Measurements from ENCODE around the gene AHCYL2. TPM values are rescaled to one million over a fixed set of nuclear protein-coding genes. Genes with fewer than 3 reads are reported as not detected.
A peak's percentile ranks its signal among the peaks of the same experiment; 100 is the strongest.
"Not testable (repeated sequence)": the region's sequence is repeated elsewhere in the genome, so short reads cannot be mapped to it uniquely, and the experiment has no call there.

AHCYL2 gene
- total RNA-seq, 6 experiments from 2014 or later = 6.8 to 12.4 (median 8.8) TPM

DNA sequence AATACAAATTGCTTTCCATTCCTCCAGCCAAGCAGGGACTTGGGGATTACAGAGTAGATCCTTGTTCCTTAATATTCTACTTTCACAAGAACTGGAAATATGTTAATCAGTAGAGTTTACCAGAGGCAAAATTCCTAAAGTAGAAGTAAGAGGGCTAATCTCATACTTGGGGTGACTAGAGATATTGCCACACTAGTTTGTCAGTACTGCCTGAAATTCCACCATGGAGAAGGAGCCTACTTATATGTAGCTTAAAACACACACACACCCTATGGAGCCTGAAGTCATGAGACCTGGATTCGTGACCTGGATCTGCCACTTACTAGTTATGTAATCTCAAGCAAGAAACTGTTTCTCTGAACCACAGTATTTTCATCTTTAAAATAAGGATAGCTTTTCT is 243.3 kb downstream of the AHCYL2 start:
- peak; percentile 55 for DNase-seq
- Mint-ChIP-seq H3K36me3 (ENCODE audit: low read depth) (no peaks in the 10 kb centered on the region), H3K9me3 (no peaks in the 10 kb centered on the region), H3K4me3 (no peak overlapping the region), H3K4me1 (ENCODE audit: low read depth) (peaks cover 27% of the 10 kb centered on the region), H3K27me3 (ENCODE audit: insufficient read depth) (no peaks in the 10 kb centered on the region), H3K27ac (peak overlapping the region; percentile 23; the same call in 1 of the 2 replicates)
- TF ChIP-seq, protein P1, sequence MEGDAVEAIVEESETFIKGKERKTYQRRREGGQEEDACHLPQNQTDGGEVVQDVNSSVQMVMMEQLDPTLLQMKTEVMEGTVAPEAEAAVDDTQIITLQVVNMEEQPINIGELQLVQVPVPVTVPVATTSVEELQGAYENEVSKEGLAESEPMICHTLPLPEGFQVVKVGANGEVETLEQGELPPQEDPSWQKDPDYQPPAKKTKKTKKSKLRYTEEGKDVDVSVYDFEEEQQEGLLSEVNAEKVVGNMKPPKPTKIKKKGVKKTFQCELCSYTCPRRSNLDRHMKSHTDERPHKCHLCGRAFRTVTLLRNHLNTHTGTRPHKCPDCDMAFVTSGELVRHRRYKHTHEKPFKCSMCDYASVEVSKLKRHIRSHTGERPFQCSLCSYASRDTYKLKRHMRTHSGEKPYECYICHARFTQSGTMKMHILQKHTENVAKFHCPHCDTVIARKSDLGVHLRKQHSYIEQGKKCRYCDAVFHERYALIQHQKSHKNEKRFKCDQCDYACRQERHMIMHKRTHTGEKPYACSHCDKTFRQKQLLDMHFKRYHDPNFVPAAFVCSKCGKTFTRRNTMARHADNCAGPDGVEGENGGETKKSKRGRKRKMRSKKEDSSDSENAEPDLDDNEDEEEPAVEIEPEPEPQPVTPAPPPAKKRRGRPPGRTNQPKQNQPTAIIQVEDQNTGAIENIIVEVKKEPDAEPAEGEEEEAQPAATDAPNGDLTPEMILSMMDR (IDR thresholded peaks at IDR 0.05) = no peak

DNA sequence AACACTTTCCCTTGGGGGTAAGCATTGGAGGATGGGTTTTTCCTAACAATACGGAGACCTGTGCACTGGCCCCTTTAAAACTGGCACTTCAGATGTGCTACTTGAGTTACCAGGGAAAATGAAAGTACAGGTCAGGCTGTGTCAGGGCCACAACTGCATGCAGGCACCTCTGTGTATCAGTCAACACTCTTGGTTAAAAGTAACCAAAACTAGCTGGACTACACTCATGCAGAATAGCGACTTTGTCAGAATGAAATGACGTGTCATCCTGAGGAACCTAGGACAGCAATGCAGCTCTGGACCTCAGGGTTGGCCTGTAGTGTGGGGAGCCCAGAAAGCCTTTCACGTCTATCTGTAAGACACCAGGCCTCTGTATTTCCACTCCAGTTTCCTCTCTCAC is 243.7 kb downstream of the AHCYL2 start:
- no peaks in the 10 kb centered on the region for H3K36me3 Mint-ChIP-seq (ENCODE audit: low read depth)
- H3K27ac Mint-ChIP-seq = no peak overlapping the region
- no peak overlapping the region for H3K4me3 Mint-ChIP-seq
- no peaks in the 10 kb centered on the region for H3K9me3 Mint-ChIP-seq
- no peak for DNase-seq
- H3K4me1 Mint-ChIP-seq (ENCODE audit: low read depth) = peaks cover 27% of the 10 kb centered on the region
- no peaks in the 10 kb centered on the region for H3K27me3 Mint-ChIP-seq (ENCODE audit: insufficient read depth)
- TF ChIP-seq, protein P1 (IDR thresholded peaks at IDR 0.05) = no peak

- Mint-ChIP-seq H3K36me3 (ENCODE audit: low read depth) (no peaks in the 10 kb centered on the region), H3K4me1 (ENCODE audit: low read depth) (peaks cover 27% of the 10 kb centered on the region), H3K27me3 (ENCODE audit: insufficient read depth) (no peaks in the 10 kb centered on the region), H3K27ac (no peak overlapping the region), H3K9me3 (no peaks in the 10 kb centered on the region), H3K4me3 (no peak overlapping the region)
- DNase-seq = no peak
- TF ChIP-seq, protein P1 (IDR thresholded peaks at IDR 0.05) = no peak
Measured at GRCh38 chr7:129469930-129470329, 245.1 kb downstream of the AHCYL2 start.

DNA sequence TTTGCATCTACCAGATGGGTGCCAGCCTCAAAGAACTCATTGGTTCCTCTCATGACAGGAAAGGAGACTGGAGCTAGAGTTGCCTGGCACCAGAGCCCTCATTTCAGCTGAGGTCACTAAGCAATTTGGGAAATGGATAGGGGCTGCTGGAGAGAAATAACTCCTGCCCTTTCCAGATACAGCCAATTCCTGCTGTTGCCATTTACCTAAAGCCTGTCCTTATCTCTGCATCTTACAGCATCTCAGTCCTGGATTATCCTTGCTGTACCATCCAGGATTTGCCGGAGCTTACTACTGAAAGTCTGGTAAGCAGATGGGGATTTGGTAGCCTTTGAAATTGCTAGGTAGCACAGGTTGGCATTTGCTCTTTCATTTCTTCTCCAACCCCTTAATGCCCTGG is 245.6 kb downstream of the AHCYL2 start:
- H3K36me3 Mint-ChIP-seq (ENCODE audit: low read depth) = no peaks in the 10 kb centered on the region
- DNase-seq = no peak
- TF ChIP-seq, protein P1 (IDR thresholded peaks at IDR 0.05) = no peak
- no peaks in the 10 kb centered on the region for H3K27me3 Mint-ChIP-seq (ENCODE audit: insufficient read depth)
- H3K4me3 Mint-ChIP-seq = no peak overlapping the region
- no peaks in the 10 kb centered on the region for H3K9me3 Mint-ChIP-seq
- H3K4me1 Mint-ChIP-seq (ENCODE audit: low read depth) = peaks cover 27% of the 10 kb centered on the region
- H3K27ac Mint-ChIP-seq = no peak overlapping the region

DNA sequence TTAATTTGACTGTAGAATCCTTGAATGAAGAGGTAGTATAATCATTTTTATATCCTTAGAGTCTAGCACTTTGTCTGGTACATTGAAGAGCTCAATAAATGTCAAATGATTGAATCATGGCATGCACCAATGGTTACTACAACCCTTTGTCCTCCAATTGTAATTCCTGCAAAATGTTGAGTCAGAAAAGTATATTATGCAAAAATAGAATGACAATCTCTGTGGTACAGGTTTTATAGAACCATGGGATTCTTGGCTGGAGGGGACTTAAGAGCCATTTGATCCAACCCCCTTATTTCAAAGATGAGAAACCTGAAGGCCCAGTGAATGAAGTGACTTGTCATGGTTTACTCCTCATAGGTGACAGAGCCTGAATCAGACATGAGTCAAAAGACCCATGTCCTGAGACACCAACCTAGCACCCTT is 246.6 kb downstream of the AHCYL2 start:
- H3K27ac Mint-ChIP-seq = no peak overlapping the region
- no peaks in the 10 kb centered on the region for H3K9me3 Mint-ChIP-seq
- DNase-seq = no peak
- no peaks in the 10 kb centered on the region for H3K27me3 Mint-ChIP-seq (ENCODE audit: insufficient read depth)
- TF ChIP-seq, protein P1 (IDR thresholded peaks at IDR 0.05) = no peak
- no peak overlapping the region for H3K4me3 Mint-ChIP-seq
- no peaks in the 10 kb centered on the region for H3K36me3 Mint-ChIP-seq (ENCODE audit: low read depth)
- peaks cover 27% of the 10 kb centered on the region for H3K4me1 Mint-ChIP-seq (ENCODE audit: low read depth)

DNA sequence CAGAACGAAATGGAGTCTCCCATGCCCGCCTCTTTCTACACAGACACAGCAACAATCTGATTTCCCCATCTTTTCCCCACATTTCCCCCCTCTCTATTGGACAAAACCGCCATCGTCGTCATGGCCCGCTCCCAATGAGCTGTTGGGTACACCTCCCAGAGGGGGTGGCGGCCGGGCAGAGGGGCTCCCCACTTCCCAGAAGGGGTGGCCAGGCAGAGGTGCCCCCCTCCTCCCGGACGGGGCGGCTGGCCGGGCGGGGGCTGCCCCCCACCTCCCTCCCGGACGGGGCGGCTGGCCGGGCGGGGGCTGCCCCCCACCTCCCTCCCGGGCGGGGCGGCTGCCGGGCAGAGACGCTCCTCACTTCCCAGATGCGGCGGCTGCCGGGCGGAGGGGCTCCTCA is 251.1 kb downstream of the AHCYL2 start:
- not testable (repeated sequence) for H3K36me3 Mint-ChIP-seq (ENCODE audit: low read depth); DNase-seq; H3K27ac Mint-ChIP-seq; H3K4me1 Mint-ChIP-seq (ENCODE audit: low read depth); H3K4me3 Mint-ChIP-seq; H3K9me3 Mint-ChIP-seq; H3K27me3 Mint-ChIP-seq (ENCODE audit: insufficient read depth)

DNA sequence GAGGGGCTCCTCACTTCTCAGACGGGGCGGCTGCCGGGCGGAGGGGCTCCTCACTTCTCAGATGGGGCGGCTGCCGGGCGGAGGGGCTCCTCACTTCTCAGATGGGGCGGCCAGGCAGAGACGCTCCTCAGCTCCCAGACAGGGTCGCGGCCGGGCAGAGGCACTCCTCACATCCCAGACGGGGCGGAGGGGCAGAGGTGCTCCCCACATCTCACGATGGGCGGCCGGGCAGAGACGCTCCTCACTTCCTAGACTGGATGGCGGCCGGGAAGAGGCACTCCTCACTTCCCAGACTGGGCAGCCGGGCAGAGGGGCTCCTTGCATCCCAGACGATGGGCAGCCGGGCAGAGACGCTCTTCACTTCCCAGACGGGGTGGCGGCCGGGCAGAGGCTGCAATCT is 251.6 kb downstream of the AHCYL2 start:
- not testable (repeated sequence) for H3K27me3 Mint-ChIP-seq (ENCODE audit: insufficient read depth); H3K36me3 Mint-ChIP-seq (ENCODE audit: low read depth); H3K4me3 Mint-ChIP-seq; H3K9me3 Mint-ChIP-seq; H3K4me1 Mint-ChIP-seq (ENCODE audit: low read depth); H3K27ac Mint-ChIP-seq; DNase-seq
